Panc1 (cell line): Measurements from ENCODE around the gene PGBD5.

Experiments
- CTCF ChIP-seq: fragments of 450-650 bp; IDR thresholded peaks from 2 replicates; pipeline ENCODE4 v1.5.1; 2017; ENCODE audit warnings: mild to moderate bottlenecking
- POLR2AphosphoS5 ChIP-seq: IDR thresholded peaks from 2 replicates; pipeline ENCODE4 v1.6.1; 2012; ENCODE audit warnings: mild to moderate bottlenecking, low read depth, low read length, moderate library complexity
- SIN3A ChIP-seq: IDR thresholded peaks from 2 replicates; pipeline ENCODE4 v1.6.1; 2012; ENCODE audit warnings: low read depth, mild to moderate bottlenecking, low read length, moderate library complexity, borderline replicate concordance; ENCODE audit not compliant: insufficient read depth
- TCF7L2 ChIP-seq: IDR thresholded peaks from 2 replicates; pipeline ENCODE4 v1.6.1; 2011; ENCODE audit warnings: mild to moderate bottlenecking, low read depth, low read length, inconsistent platforms

GRCh38 chr1:230379462-230379861 is 46.7 kb downstream of the PGBD5 start:
- TF ChIP-seq CTCF (no peak), POLR2AphosphoS5 (no peak), TCF7L2 (no peak), SIN3A (no peak)
